HepG2 (cell line): ENCODE results near the gene IGF2. TPM values are rescaled to one million over a fixed set of nuclear protein-coding genes. Genes with fewer than 3 reads are reported as not detected.

ENCODE experiments used
- ATF4 ChIP-seq, 2 experiments: fragments of 450-650 bp in 1 of 2; sonication (generic) in 1 of 2; formaldehyde crosslinking; IDR thresholded peaks; 2 replicates each; pipeline versions ENCODE4 v1.5.0 to v1.8.0; 2020 to 2022; ENCODE audit warnings: mild to moderate bottlenecking in 1 of 2, missing genetic modification reagents in 1 of 2
- EED ChIP-seq: sonication (generic); formaldehyde crosslinking; IDR thresholded peaks from 2 replicates; pipeline ENCODE4 v1.5.0; 2020; ENCODE audit warnings: mild to moderate bottlenecking, missing genetic modification reagents
- EP300 ChIP-seq, 3 experiments: sonication (generic) in 1 of 3; formaldehyde crosslinking in 1 of 3; IDR thresholded peaks; 2 replicates each; pipeline versions ENCODE4 v1.5.1 to v1.6.1; 2011 to 2020; ENCODE audit warnings: low read depth in 2 of 3, low read length in 2 of 3, borderline replicate concordance in 1 of 3, improper control_type of control experiment in 1 of 3, mild to moderate bottlenecking in 1 of 3, missing genetic modification reagents in 1 of 3, moderate library complexity in 1 of 3
- FOXM1 ChIP-seq: sonication (generic); formaldehyde crosslinking; IDR thresholded peaks from 2 replicates; pipeline ENCODE4 v1.5.0; 2020; ENCODE audit warnings: missing genetic modification reagents
- IKZF1 ChIP-seq: fragments of 450-650 bp; IDR thresholded peaks from 2 replicates; pipeline ENCODE4 v1.7.1; 2016
- JUN ChIP-seq: sonication (generic); formaldehyde crosslinking; IDR thresholded peaks from 2 replicates; pipeline ENCODE4 v1.4.0; 2020; ENCODE audit warnings: mild to moderate bottlenecking, missing genetic modification reagents
- KDM6A ChIP-seq: IDR thresholded peaks from 2 replicates; pipeline ENCODE4 v1.6.1; 2016; ENCODE audit warnings: low read depth
- MAFG ChIP-seq: sonication (generic); formaldehyde crosslinking; IDR thresholded peaks from 2 replicates; pipeline ENCODE4 v1.5.1; 2020; ENCODE audit warnings: mild to moderate bottlenecking, missing genetic modification reagents
- MLLT10 ChIP-seq: sonication (generic); formaldehyde crosslinking; IDR thresholded peaks from 2 replicates; pipeline ENCODE4 v1.4.0; 2020; ENCODE audit warnings: missing genetic modification reagents
- NFATC3 ChIP-seq: sonication (generic); formaldehyde crosslinking; IDR thresholded peaks from 2 replicates; pipeline ENCODE4 v1.5.1; 2020; ENCODE audit warnings: mild to moderate bottlenecking, missing genetic modification reagents
- SOX6 ChIP-seq, 2 experiments: fragments of 450-650 bp in 1 of 2; sonication (generic) in 1 of 2; formaldehyde crosslinking in 1 of 2; IDR thresholded peaks; 2 replicates each; pipeline versions ENCODE4 v1.4.0 to v1.6.1; 2017 to 2020; ENCODE audit warnings: antibody characterized with exemption in 1 of 2, mild to moderate bottlenecking in 1 of 2, missing genetic modification reagents in 1 of 2
- SRSF1 ChIP-seq: fragments of 200-400 bp; formaldehyde crosslinking; optimal IDR thresholded peaks from 2 replicates; pipeline ENCODE3; 2017; ENCODE audit warnings: mild to moderate bottlenecking, low read depth, low read length, moderate library complexity
- TAF1 ChIP-seq: sonication (generic); formaldehyde crosslinking; IDR thresholded peaks from 2 replicates; pipeline ENCODE4 v1.4.0; 2020; ENCODE audit warnings: missing genetic modification reagents
- THAP11 ChIP-seq: IDR thresholded peaks from 2 replicates; pipeline ENCODE4 v1.6.1; 2016; ENCODE audit warnings: missing biosample characterization, missing genetic modification reagents
- TRAFD1 ChIP-seq: sonication (generic); formaldehyde crosslinking; IDR thresholded peaks from 2 replicates; pipeline ENCODE4 v1.5.1; 2020; ENCODE audit warnings: missing genetic modification reagents, mild to moderate bottlenecking, borderline replicate concordance
- TRIM24 ChIP-seq: sonication (generic); formaldehyde crosslinking; IDR thresholded peaks from 2 replicates; pipeline ENCODE4 v1.8.0; 2022; ENCODE audit warnings: mild to moderate bottlenecking, missing genetic modification reagents
- YEATS2 ChIP-seq: sonication (generic); formaldehyde crosslinking; IDR thresholded peaks from 2 replicates; pipeline ENCODE4 v1.4.0; 2020; ENCODE audit warnings: missing genetic modification reagents, borderline replicate concordance
- ZBTB8A ChIP-seq: sonication (generic); formaldehyde crosslinking; IDR thresholded peaks from 2 replicates; pipeline ENCODE4 v1.4.0; 2020; ENCODE audit warnings: mild to moderate bottlenecking, low read depth, missing genetic modification reagents, borderline replicate concordance
- ZMYM2 ChIP-seq: sonication (generic); formaldehyde crosslinking; IDR thresholded peaks from 2 replicates; pipeline ENCODE4 v1.8.0; 2022; ENCODE audit warnings: mild to moderate bottlenecking, missing genetic modification reagents
- ZNF121 ChIP-seq: sonication (generic); formaldehyde crosslinking; IDR thresholded peaks from 2 replicates; pipeline ENCODE4 v1.5.0; 2020; ENCODE audit warnings: mild to moderate bottlenecking, missing genetic modification reagents
- ZNF253 ChIP-seq: sonication (generic); formaldehyde crosslinking; IDR thresholded peaks from 2 replicates; pipeline ENCODE4 v1.8.0; 2022; ENCODE audit warnings: mild to moderate bottlenecking, missing genetic modification reagents, borderline replicate concordance
- ZNF468 ChIP-seq: sonication (generic); formaldehyde crosslinking; IDR thresholded peaks from 2 replicates; pipeline ENCODE4 v1.8.0; 2022; ENCODE audit warnings: mild to moderate bottlenecking, moderate library complexity, missing genetic modification reagents
- ZNF547 ChIP-seq: sonication (generic); formaldehyde crosslinking; IDR thresholded peaks from 2 replicates; pipeline ENCODE4 v1.5.1; 2020; ENCODE audit warnings: mild to moderate bottlenecking, missing genetic modification reagents
- ZNF577 ChIP-seq: sonication (generic); formaldehyde crosslinking; IDR thresholded peaks from 2 replicates; pipeline ENCODE4 v1.4.0; 2020; ENCODE audit warnings: mild to moderate bottlenecking, low read depth, missing genetic modification reagents, borderline replicate concordance
- ZNF660 ChIP-seq: sonication (generic); formaldehyde crosslinking; IDR thresholded peaks from 2 replicates; pipeline ENCODE4 v1.5.1; 2020; ENCODE audit warnings: mild to moderate bottlenecking, low read depth, missing genetic modification reagents, borderline replicate concordance
- ZNF768 ChIP-seq: sonication (generic); formaldehyde crosslinking; IDR thresholded peaks from 2 replicates; pipeline ENCODE4 v1.4.0; 2020; ENCODE audit warnings: missing genetic modification reagents
- ZSCAN29 ChIP-seq: sonication (generic); formaldehyde crosslinking; conservative IDR thresholded peaks from 2 replicates; pipeline ENCODE4 v1.4.0; 2020; ENCODE audit warnings: mild to moderate bottlenecking, missing genetic modification reagents
- polyA plus RNA-seq, 8 experiments: library from polyadenylated mRNA; depleted of rRNA in 3 of 8; stranded (reverse) in 7 of 8; unstranded in 1 of 8; fragments of >200 nt; fragmentation: Illumina TruSeq in 4 of 8; extraction: Trizol in 4 of 8; gene quantifications; 2 replicates each; pipeline versions ENCODE4 v1.2.1 to v1.2.3, GENCODE V29; 2011 to 2016; ENCODE audit warnings: low read depth in 4 of 8, missing spikeins in 1 of 8, mixed read lengths in 1 of 8; ENCODE audit not compliant: insufficient read depth in 1 of 8
- total RNA-seq, 5 experiments: library from RNA; depleted of rRNA; stranded (reverse); fragments of >200 nt; fragmentation: Illumina TruSeq; extraction: Trizol; gene quantifications; 2 replicates each; pipeline ENCODE4 v1.2.3, GENCODE V29; 2016; ENCODE audit warnings: low read depth in 1 of 5
- TF ChIP-seq, protein P1 (sequence below): IDR thresholded peaks from 2 replicates; pipeline ENCODE4 v1.6.1; 2016; ENCODE audit warnings: low read depth, borderline replicate concordance

IGF2 gene
- total and polyA plus RNA-seq, 2 of the 13 experiments (the other 11 are each of a cell fraction or from before 2014, with no cell fraction given): 79.1 to 254 TPM

- TF ChIP-seq ZBTB8A (no peak), ZSCAN29 (CRISPR knock-in tag) (0 out of 2 replicates have a peak, but pooled peaks have one; percentile 35), JUN (no peak), SRSF1 (no peak), TRAFD1 (0 out of 2 replicates have a peak, but pooled peaks have one; percentile 79), ZNF253 (peak; percentile 57; the same call in 1 of the 2 replicates), TAF1 (CRISPR knock-in tag) (no peak; the same call in 1 of the 2 replicates), IKZF1 (no peak), FOXM1 (CRISPR knock-in tag) (no peak), SOX6 (IDR thresholded peaks at IDR 0.05) (no peak), SOX6 (CRISPR knock-in tag; IDR thresholded peaks at IDR 0.05) (no peak), ZNF468 (0 out of 2 replicates have a peak, but pooled peaks have one; percentile 29), ZNF660 (CRISPR knock-in tag) (no peak), YEATS2 (CRISPR knock-in tag) (no peak), ZNF768 (CRISPR knock-in tag) (0 out of 2 replicates have a peak, but pooled peaks have one; percentile 16), KDM6A (CRISPR knock-in tag) (no peak), THAP11 (no peak), ZNF121 (no peak), ZNF577 (CRISPR knock-in tag) (no peak), MLLT10 (CRISPR knock-in tag) (0 out of 2 replicates have a peak, but pooled peaks have one; percentile 15), EED (CRISPR knock-in tag) (0 out of 2 replicates have a peak, but pooled peaks have one; percentile 61), ZMYM2 (CRISPR knock-in tag) (no peak), MAFG (CRISPR knock-in tag) (no peak), TRIM24 (CRISPR knock-in tag) (no peak), NFATC3 (CRISPR knock-in tag) (no peak), EP300 (IDR thresholded peaks at IDR 0.05; ENCODE audit: low read depth in 2 of 2, low read length in 2 of 2) (0 out of 4 replicates have a peak, but pooled peaks of 1 of the 2 experiments have one; percentile 1), EP300 (CRISPR knock-in tag; IDR thresholded peaks at IDR 0.05; ENCODE audit: borderline replicate concordance) (no peak), ZNF547 (CRISPR knock-in tag) (peak; percentile 22; the same call in 1 of the 2 replicates), ATF4 (CRISPR knock-in tag; IDR thresholded peaks at IDR 0.05) (peak in 1 of 2 experiments; percentile 8; a peak in 2 of 4 replicates)
- TF ChIP-seq, protein P1, sequence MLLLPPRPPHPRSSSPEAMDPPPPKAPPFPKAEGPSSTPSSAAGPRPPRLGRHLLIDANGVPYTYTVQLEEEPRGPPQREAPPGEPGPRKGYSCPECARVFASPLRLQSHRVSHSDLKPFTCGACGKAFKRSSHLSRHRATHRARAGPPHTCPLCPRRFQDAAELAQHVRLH (CRISPR knock-in tag): peak; percentile 29; the same call in 1 of the 2 replicates
Observed at GRCh38 chr11:2136209-2136951, 2.8 kb downstream of the IGF2 start (continued).
